ENCODE measurements around the gene HTT. TPM values are rescaled to one million over a fixed set of nuclear protein-coding genes. Genes with fewer than 3 reads are reported as not detected.

HTT gene
- total and polyA plus RNA-seq, 2 of the 13 experiments (the other 11 are each of a cell fraction or from before 2014, with no cell fraction given), result 17.5 to 19.5 TPM

DNA sequence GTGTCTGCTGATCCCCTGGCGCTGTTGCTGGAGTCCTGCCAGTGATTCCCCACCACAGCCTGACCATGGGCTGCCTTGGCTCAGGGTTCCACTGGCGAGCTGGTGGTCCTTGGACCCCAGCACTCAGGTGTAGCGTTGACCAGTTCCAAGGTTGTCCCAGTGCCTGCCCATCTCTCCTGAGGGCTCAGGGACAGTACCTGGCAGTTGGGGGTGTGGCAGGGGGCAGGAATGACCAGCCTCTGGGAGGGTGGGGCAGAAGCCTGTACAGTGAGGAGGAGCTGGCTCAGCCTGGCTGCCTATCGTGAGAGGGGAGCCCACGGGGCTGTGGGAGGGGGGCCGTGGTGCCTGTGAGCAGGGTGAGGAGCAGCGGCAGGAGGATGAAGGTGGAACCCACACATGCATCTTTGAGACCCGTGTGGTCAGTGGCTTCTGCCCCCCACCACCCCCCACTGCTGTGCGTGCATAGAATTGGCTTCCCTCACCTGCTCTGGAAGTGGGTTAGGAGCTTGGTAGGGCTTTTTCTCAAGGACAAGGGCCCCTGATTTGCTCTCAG, 161.9 kb downstream of the HTT start:
- H3K27ac ChIP-seq (ENCODE audit: extremely low read length, insufficient read depth, low read length), result peak overlapping the region; percentile 30
- H3K9ac ChIP-seq (ENCODE audit: insufficient read depth, low read depth, low read length), result no peak overlapping the region
- TF ChIP-seq, protein P1, sequence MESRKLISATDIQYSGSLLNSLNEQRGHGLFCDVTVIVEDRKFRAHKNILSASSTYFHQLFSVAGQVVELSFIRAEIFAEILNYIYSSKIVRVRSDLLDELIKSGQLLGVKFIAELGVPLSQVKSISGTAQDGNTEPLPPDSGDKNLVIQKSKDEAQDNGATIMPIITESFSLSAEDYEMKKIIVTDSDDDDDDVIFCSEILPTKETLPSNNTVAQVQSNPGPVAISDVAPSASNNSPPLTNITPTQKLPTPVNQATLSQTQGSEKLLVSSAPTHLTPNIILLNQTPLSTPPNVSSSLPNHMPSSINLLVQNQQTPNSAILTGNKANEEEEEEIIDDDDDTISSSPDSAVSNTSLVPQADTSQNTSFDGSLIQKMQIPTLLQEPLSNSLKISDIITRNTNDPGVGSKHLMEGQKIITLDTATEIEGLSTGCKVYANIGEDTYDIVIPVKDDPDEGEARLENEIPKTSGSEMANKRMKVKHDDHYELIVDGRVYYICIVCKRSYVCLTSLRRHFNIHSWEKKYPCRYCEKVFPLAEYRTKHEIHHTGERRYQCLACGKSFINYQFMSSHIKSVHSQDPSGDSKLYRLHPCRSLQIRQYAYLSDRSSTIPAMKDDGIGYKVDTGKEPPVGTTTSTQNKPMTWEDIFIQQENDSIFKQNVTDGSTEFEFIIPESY (CRISPR knock-in tag; IDR thresholded peaks at IDR 0.05), result 0 out of 2 replicates have a peak, but pooled peaks have one; percentile 45
- TF ChIP-seq, protein P2, sequence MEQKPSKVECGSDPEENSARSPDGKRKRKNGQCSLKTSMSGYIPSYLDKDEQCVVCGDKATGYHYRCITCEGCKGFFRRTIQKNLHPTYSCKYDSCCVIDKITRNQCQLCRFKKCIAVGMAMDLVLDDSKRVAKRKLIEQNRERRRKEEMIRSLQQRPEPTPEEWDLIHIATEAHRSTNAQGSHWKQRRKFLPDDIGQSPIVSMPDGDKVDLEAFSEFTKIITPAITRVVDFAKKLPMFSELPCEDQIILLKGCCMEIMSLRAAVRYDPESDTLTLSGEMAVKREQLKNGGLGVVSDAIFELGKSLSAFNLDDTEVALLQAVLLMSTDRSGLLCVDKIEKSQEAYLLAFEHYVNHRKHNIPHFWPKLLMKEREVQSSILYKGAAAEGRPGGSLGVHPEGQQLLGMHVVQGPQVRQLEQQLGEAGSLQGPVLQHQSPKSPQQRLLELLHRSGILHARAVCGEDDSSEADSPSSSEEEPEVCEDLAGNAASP (CRISPR knock-in tag; IDR thresholded peaks at IDR 0.05; ENCODE audit: borderline replicate concordance), result no peak
- TF ChIP-seq DPF2 (CRISPR knock-in tag; IDR thresholded peaks at IDR 0.05; ENCODE audit: borderline replicate concordance, low read depth), result no peak
- TF ChIP-seq ZBTB38 (CRISPR knock-in tag; IDR thresholded peaks at IDR 0.05), result 0 out of 2 replicates have a peak, but pooled peaks have one; percentile 42
- TF ChIP-seq HNF4A (CRISPR knock-in tag; IDR thresholded peaks at IDR 0.05), result peak; percentile 18; the same call in 1 of the 2 replicates
- H4K20me1 ChIP-seq (ENCODE audit: insufficient read depth, low read length), result no peaks in the 10 kb centered on the region
- no peaks in the 10 kb centered on the region for H3K27me3 ChIP-seq (ENCODE audit: control insufficient read depth in 1 of 2, insufficient read depth in 2 of 2, low read length in 2 of 2)
- peaks cover 17% of the 10 kb centered on the region for H3K4me1 ChIP-seq (ENCODE audit: insufficient read depth, low read length)
- H3K4me2 ChIP-seq (ENCODE audit: low read depth, low read length), result no peak overlapping the region
- WGBS (ENCODE audit: low lambda C conversion rate), result 100% methylated on average over 1 of the region's 9 CpGs
- no peak overlapping the region for H2AFZ ChIP-seq (ENCODE audit: low read length)
- POLR2A ChIA-PET, result no interaction called here
- no peaks in the 10 kb centered on the region for H3K79me2 ChIP-seq (ENCODE audit: insufficient read depth, low read length)
- H3K4me3 ChIP-seq (replicated peaks in 1 of 3; ENCODE audit: insufficient read depth in 1 of 3, low read depth in 2 of 3, low read length in 3 of 3), result no peak overlapping the region
- H3K36me3 ChIP-seq (replicated peaks in 1 of 2; ENCODE audit: control insufficient read depth in 1 of 2, insufficient read depth in 2 of 2, low read length in 2 of 2), result peaks cover 33 to 60% of the 10 kb centered on the region in 2 experiments
- DNase-seq (ENCODE audit: low spot score), result no peak
- intact Hi-C loops (cut with micrococcal nuclease; ENCODE audit: unreplicated experiment) (no loop called here), in situ Hi-C loops (cut with HindIII; ENCODE audit: extremely low pct_ligation_motif_present, low pct_unique_long_range_greater_than_20kb) (no loop called here)
- H3K9me3 ChIP-seq (ENCODE audit: low read length), result no peaks in the 10 kb centered on the region
- FAIRE-seq, result no peak
- CTCF ChIA-PET (ENCODE audit: low intra/inter-chr PET ratio, low total read pairs), result no interaction called here
- no TSS peak for BruUV-seq (replicated peaks)
- ATAC-seq, result peak; percentile 13; the same call in 2 of the 3 replicates

All from HepG2 (cell line).